Endothelial cell of umbilical vein (primary cell): ENCODE measurements around the gene RAD9B.

ENCODE experiments used
- CTCF ChIP-seq, 2 donors: IDR thresholded peaks; 1 replicate in 1 of 2; 2 replicates in 1 of 2; pipeline ENCODE4 v1.5.1; 2011; ENCODE audit warnings: low read length in 2 of 2, mild to moderate bottlenecking in 2 of 2, moderate library complexity in 2 of 2, control low read depth in 1 of 2, inconsistent platforms in 1 of 2, low read depth in 1 of 2; ENCODE audit not compliant: insufficient read depth in 1 of 2; ENCODE audit errors: extremely low read depth in 1 of 2
- EZH2 ChIP-seq: IDR thresholded peaks from 2 replicates; pipeline ENCODE4 v1.6.1; 2012; ENCODE audit warnings: borderline replicate concordance, low read depth, mild to moderate bottlenecking, moderate library complexity, low read length, inconsistent platforms; ENCODE audit not compliant: severe bottlenecking
- FOS ChIP-seq: IDR thresholded peaks from 2 replicates; pipeline ENCODE4 v1.6.1; 2011; ENCODE audit warnings: mild to moderate bottlenecking, low read length, moderate library complexity, borderline replicate concordance; ENCODE audit not compliant: insufficient read depth
- GATA2 ChIP-seq: IDR thresholded peaks from 2 replicates; pipeline ENCODE4 v1.7.0; 2011; ENCODE audit warnings: low read depth, mild to moderate bottlenecking, moderate library complexity, mixed read lengths, low read length; ENCODE audit not compliant: insufficient read length, insufficient read depth
- JUN ChIP-seq: IDR thresholded peaks from 2 replicates; pipeline ENCODE4 v1.6.1; 2011; ENCODE audit warnings: borderline replicate concordance, low read depth; ENCODE audit not compliant: insufficient read length, insufficient read depth
- MAX ChIP-seq: IDR thresholded peaks from 2 replicates; pipeline ENCODE4 v1.6.1; 2011; ENCODE audit not compliant: insufficient read depth, insufficient read length
- MYC ChIP-seq: IDR thresholded peaks from one replicate; pipeline ENCODE4 v1.6.1; 2011; ENCODE audit warnings: mild to moderate bottlenecking, low read depth, low read length
- POLR2A ChIP-seq: IDR thresholded peaks from 2 replicates; pipeline ENCODE4 v1.6.1; 2012; ENCODE audit warnings: low read depth, mild to moderate bottlenecking, control low read depth, low read length
- POLR2AphosphoS5 ChIP-seq: IDR thresholded peaks from 2 replicates; pipeline ENCODE4 v1.6.1; 2012; ENCODE audit warnings: low read depth, mild to moderate bottlenecking, control low read depth, low read length, moderate library complexity; ENCODE audit not compliant: insufficient read depth

GRCh38 chr12:110534811-110535210 is 32.7 kb downstream of the RAD9B start:
- TF ChIP-seq CTCF (IDR thresholded peaks at IDR 0.05; ENCODE audit: extremely low read depth in 1 of 2, insufficient read depth in 1 of 2, low read depth in 1 of 2, low read length in 2 of 2) (no peak), POLR2A (no peak), MYC (no peak), POLR2AphosphoS5 (no peak), JUN (no peak), MAX (no peak), EZH2 (no peak), GATA2 (no peak), FOS (no peak)
